Upper lobe of left lung (tissue), 4 donors: ENCODE results near the gene GPR176.

Experiments used
- CTCF ChIP-seq, 6 experiments: fragments of 450-650 bp in 4 of 6; fragments of 200-600 bp in 2 of 6; sonication (generic) in 2 of 6; IDR thresholded peaks; one replicate each; pipeline ENCODE4 v1.5.1; 2016 to 2019; ENCODE audit warnings: antibody characterized with exemption in 6 of 6
- EP300 ChIP-seq, 4 donors: sonication (generic); formaldehyde crosslinking; IDR thresholded peaks; one replicate each; pipeline ENCODE4 v1.5.1; 2017; ENCODE audit warnings: antibody characterized with exemption in 4 of 4, control low read depth in 2 of 4
- POLR2A ChIP-seq, 4 donors: fragments of 450-650 bp; IDR thresholded peaks; one replicate each; pipeline ENCODE4 v1.5.1; 2016 to 2017; ENCODE audit warnings: antibody characterized with exemption in 4 of 4, mild to moderate bottlenecking in 2 of 4
- POLR2AphosphoS5 ChIP-seq, 2 donors: sonication (generic); formaldehyde crosslinking; IDR thresholded peaks; one replicate each; pipeline ENCODE4 v1.5.1; 2017; ENCODE audit warnings: antibody characterized with exemption in 2 of 2

GRCh38 chr15:39770748-39771689 is 149.0 kb downstream of the GPR176 start:
- TF ChIP-seq POLR2AphosphoS5 (IDR thresholded peaks at IDR 0.05) = no peak
- TF ChIP-seq POLR2A (IDR thresholded peaks at IDR 0.05) = no peak
- no peak for TF ChIP-seq CTCF (IDR thresholded peaks at IDR 0.05)
- TF ChIP-seq EP300 (IDR thresholded peaks at IDR 0.05) = no peak
